Keratinocyte (primary cell): ENCODE results near the gene RAB11FIP4. TPM values are rescaled to one million over a fixed set of nuclear protein-coding genes. Genes with fewer than 3 reads are reported as not detected.

ENCODE experiments used
- DNase-seq: peaks from one replicate; pipeline ENCODE4 v3.0.0-alpha.2; 2011; ENCODE audit warnings: low read depth, missing footprints, low spot score
- FAIRE-seq: peaks from 2 replicates; lab custom pipeline; 2011; peaks lifted over from hg19 to GRCh38; lab: Jason Lieb, UNC
- H2AFZ ChIP-seq: 2 replicates; pipeline ENCODE4 v1.6.0; 2012; ENCODE audit warnings: low read length, control low read depth, inconsistent platforms; ENCODE audit not compliant: control insufficient read depth
- H3K27ac ChIP-seq: 2 replicates; pipeline ENCODE4 v1.5.1; 2011; ENCODE audit warnings: low read length; ENCODE audit not compliant: control insufficient read depth, insufficient read depth
- H3K27me3 ChIP-seq: 3 replicates; pipeline ENCODE4 v1.6.0; 2011; ENCODE audit warnings: low read length; ENCODE audit not compliant: control insufficient read depth, insufficient read depth; ENCODE audit errors: extremely low read depth
- H3K36me3 ChIP-seq, 2 experiments: 2 replicates in 1 of 2; 3 replicates in 1 of 2; pipeline ENCODE4 v1.5.1; 2011; ENCODE audit warnings: low read length in 2 of 2, mild to moderate bottlenecking in 1 of 2; ENCODE audit not compliant: control insufficient read depth in 2 of 2, insufficient read depth in 2 of 2; ENCODE audit errors: extremely low read depth in 1 of 2
- H3K4me1 ChIP-seq: 3 replicates; pipeline ENCODE4 v1.5.1; 2011; ENCODE audit warnings: low read length; ENCODE audit not compliant: control insufficient read depth, insufficient read depth; ENCODE audit errors: extremely low read depth
- H3K4me2 ChIP-seq: 3 replicates; pipeline ENCODE4 v1.6.0; 2011; ENCODE audit warnings: low read depth, low read length; ENCODE audit not compliant: control insufficient read depth, insufficient read depth; ENCODE audit errors: extremely low read depth
- H3K4me3 ChIP-seq, 3 experiments: fragments of 200-600 bp in 1 of 3; sonication (generic) in 1 of 3; 2 replicates in 2 of 3; 3 replicates in 1 of 3; pipeline ENCODE4 v1.5.1; 2011 to 2016; ENCODE audit warnings: low read length in 3 of 3, mild to moderate bottlenecking in 3 of 3, control low read depth in 2 of 3, inconsistent platforms in 1 of 3, low read depth in 1 of 3, mixed read lengths in 1 of 3, mixed run types in 1 of 3, moderate library complexity in 1 of 3; ENCODE audit not compliant: control insufficient read depth in 2 of 3, insufficient read depth in 2 of 3; ENCODE audit errors: extremely low read depth in 1 of 3
- H3K79me2 ChIP-seq: 2 replicates; pipeline ENCODE4 v1.6.0; 2012; ENCODE audit warnings: low read length; ENCODE audit not compliant: control insufficient read depth, insufficient read depth
- H3K9ac ChIP-seq: 3 replicates; pipeline ENCODE4 v1.6.0; 2011; ENCODE audit warnings: low read length; ENCODE audit not compliant: control insufficient read depth, insufficient read depth; ENCODE audit errors: extremely low read depth
- H3K9me1 ChIP-seq: 3 replicates; pipeline ENCODE4 v1.6.0; 2011; ENCODE audit warnings: low read length; ENCODE audit not compliant: control insufficient read depth, insufficient read depth; ENCODE audit errors: extremely low read depth
- H3K9me3 ChIP-seq: 2 replicates; pipeline ENCODE4 v1.5.1; 2012; ENCODE audit warnings: low read depth, low read length; ENCODE audit not compliant: control insufficient read depth
- H4K20me1 ChIP-seq: 3 replicates; pipeline ENCODE4 v1.6.0; 2011; ENCODE audit warnings: low read length; ENCODE audit not compliant: control insufficient read depth, insufficient read depth; ENCODE audit errors: extremely low read depth
- CTCF ChIP-seq, 3 experiments: IDR thresholded peaks in 1 of 3; conservative IDR thresholded peaks in 1 of 3; optimal IDR thresholded peaks in 1 of 3; 2 replicates in 2 of 3; 3 replicates in 1 of 3; pipeline versions ENCODE3 to v1.5.1; 2011; ENCODE audit warnings: low read length in 3 of 3, mild to moderate bottlenecking in 3 of 3, moderate library complexity in 2 of 3, control low read depth in 1 of 3, inconsistent platforms in 1 of 3; ENCODE audit not compliant: insufficient read depth in 2 of 3; ENCODE audit errors: extremely low read depth in 1 of 3
- EZH2 ChIP-seq: IDR thresholded peaks from one replicate; pipeline ENCODE4 v1.6.1; 2012; ENCODE audit warnings: inconsistent platforms, mild to moderate bottlenecking, low read length, moderate library complexity
- dilution Hi-C: fragments of 300-500 bp; cut with MboI; formaldehyde crosslinking; loops from one replicate; pipeline ENCODE4 v1.7.0; 2020; ENCODE audit warnings: low sequenced_read_pairs; ENCODE audit not compliant: extremely low pct_ligation_motif_present
- polyA plus RNA-seq, 5 experiments: library from polyadenylated mRNA; depleted of rRNA in 3 of 5; stranded (reverse) in 3 of 5; stranded (forward) in 1 of 5; unstranded in 1 of 5; fragments of >200 nt; gene quantifications; 1 replicate in 1 of 5; 2 replicates in 3 of 5; 3 replicates in 1 of 5; pipeline versions ENCODE4 v1.2.1 to v1.2.3, GENCODE V29; 2011 to 2012; ENCODE audit warnings: missing spikeins in 2 of 5, low read depth in 1 of 5, low replicate concordance in 1 of 5

The RAB11FIP4 gene
- polyA plus RNA-seq, 1 donor (not counting 4 experiments of a cell fraction or from before 2014, with no cell fraction given): 9.1 TPM

- no peak overlapping the region for H3K27ac ChIP-seq
Observed at GRCh38 chr17:31496097-31496496, 104.6 kb downstream of the RAB11FIP4 start.

GRCh38 chr17:31496601-31497000 is 105.1 kb downstream of the RAB11FIP4 start:
- Histone ChIP-seq H3K4me2 (no peak overlapping the region), H3K9me3 (no peaks in the 10 kb centered on the region), H3K4me3 (no peak overlapping the region), H4K20me1 (no peaks in the 10 kb centered on the region), H3K27ac (no peak overlapping the region), H3K79me2 (peaks cover 5% of the 10 kb centered on the region), H3K36me3 (no peaks in the 10 kb centered on the region), H2AFZ (no peak overlapping the region), H3K4me1 (peaks cover 52% of the 10 kb centered on the region), H3K9ac (no peak overlapping the region), H3K9me1 (peaks cover 6% of the 10 kb centered on the region), H3K27me3 (no peaks in the 10 kb centered on the region)
- TF ChIP-seq EZH2 (no peak), CTCF (optimal IDR thresholded peaks at IDR 0.05 in 1 of 3, IDR thresholded peaks at IDR 0.05 in 1 of 3, conservative IDR thresholded peaks at IDR 0.05 in 1 of 3; ENCODE audit: extremely low read depth in 1 of 3, insufficient read depth in 2 of 3, low read length in 3 of 3) (no peak)
- dilution Hi-C loops: no loop called here
- DNase-seq (no peak), FAIRE-seq (no peak)

More at GRCh38 chr17:31496097-31496496, 104.6 kb downstream of the RAB11FIP4 start:
- FAIRE-seq (no peak), DNase-seq (no peak)
- dilution Hi-C loops: no loop called here
- Histone ChIP-seq H3K4me3 (no peak overlapping the region), H3K79me2 (peaks cover 5% of the 10 kb centered on the region), H3K4me1 (peaks cover 58% of the 10 kb centered on the region), H3K9ac (no peak overlapping the region), H2AFZ (no peak overlapping the region), H3K36me3 (no peaks in the 10 kb centered on the region), H3K9me3 (no peaks in the 10 kb centered on the region), H4K20me1 (no peaks in the 10 kb centered on the region), H3K9me1 (peaks cover 6% of the 10 kb centered on the region), H3K27me3 (no peaks in the 10 kb centered on the region), H3K4me2 (no peak overlapping the region)
- TF ChIP-seq EZH2: no peak
- TF ChIP-seq CTCF (optimal IDR thresholded peaks at IDR 0.05 in 1 of 3, IDR thresholded peaks at IDR 0.05 in 1 of 3, conservative IDR thresholded peaks at IDR 0.05 in 1 of 3; ENCODE audit: extremely low read depth in 1 of 3, insufficient read depth in 2 of 3, low read length in 3 of 3): no peak
